H1 (cell line): Measurements from ENCODE around the gene PIGC. TPM values are rescaled to one million over a fixed set of nuclear protein-coding genes. Genes with fewer than 3 reads are reported as not detected.

Source experiments
- CTCF ChIA-PET: fragments of 300-600 bp; sonication (Branson Sonifier 250); formaldehyde crosslinking; loops from one replicate; lab custom pipeline; 2021; ENCODE audit not compliant: partially characterized antibody; lab: Charles Lee
- POLR2A ChIA-PET: fragments of 300-600 bp; sonication (Branson Sonifier 250); formaldehyde crosslinking; loops from one replicate; lab custom pipeline; 2021; ENCODE audit warnings: inconsistent platforms; ENCODE audit not compliant: partially characterized antibody; lab: Charles Lee
- DNase-seq, 2 experiments: peaks; one replicate each; pipeline versions ENCODE4 v3.0.0 to v3.0.0-alpha.2; 2010 to 2022; ENCODE audit warnings: low spot score in 2 of 2, low read depth in 1 of 2, mixed read lengths in 1 of 2
- FAIRE-seq: peaks from 2 replicates; lab custom pipeline; 2011; peaks lifted over from hg19 to GRCh38; lab: Jason Lieb, UNC
- H2AFZ ChIP-seq: 2 replicates; pipeline ENCODE4 v1.8.1; 2012; ENCODE audit warnings: low read length, inconsistent platforms
- H2AK5ac ChIP-seq: 2 replicates; pipeline ENCODE4 v1.6.1; 2013; ENCODE audit warnings: low read depth, low read length
- H2BK120ac ChIP-seq: replicated peaks from 2 replicates; pipeline ENCODE3; 2013; ENCODE audit warnings: low read depth, low read length, inconsistent platforms
- H2BK12ac ChIP-seq: 2 replicates; pipeline ENCODE4 v1.6.1; 2013; ENCODE audit warnings: low read depth, low read length
- H2BK15ac ChIP-seq: 2 replicates; pipeline ENCODE4 v1.6.1; 2013; ENCODE audit warnings: low read length
- H2BK20ac ChIP-seq: 2 replicates; pipeline ENCODE4 v1.6.1; 2013; ENCODE audit warnings: low read length
- H2BK5ac ChIP-seq: 2 replicates; pipeline ENCODE4 v1.6.1; 2013; ENCODE audit warnings: low read depth, low read length
- H3K14ac ChIP-seq: 2 replicates; pipeline ENCODE4 v1.6.1; 2013; ENCODE audit warnings: inconsistent platforms; ENCODE audit not compliant: insufficient read length
- H3K18ac ChIP-seq: 2 replicates; pipeline ENCODE4 v1.6.1; 2013; ENCODE audit warnings: low read length; ENCODE audit errors: extremely low read depth
- H3K23ac ChIP-seq: 2 replicates; pipeline ENCODE4 v1.6.1; 2013; ENCODE audit warnings: inconsistent platforms; ENCODE audit not compliant: insufficient read length
- H3K23me2 ChIP-seq: 2 replicates; pipeline ENCODE4 v1.6.1; 2013; ENCODE audit warnings: low read depth, low read length
- H3K27ac ChIP-seq: 2 replicates; pipeline ENCODE4 v1.6.1; 2011; ENCODE audit warnings: low read depth, low read length, inconsistent platforms
- H3K27me3 ChIP-seq, 4 experiments: replicated peaks in 1 of 4; 1 replicate in 1 of 4; 2 replicates in 3 of 4; pipeline versions ENCODE4 v1.6.1 to v1.8.1; 2011 to 2013; ENCODE audit warnings: low read length in 3 of 4, mild to moderate bottlenecking in 3 of 4, inconsistent platforms in 2 of 4, mixed read lengths in 2 of 4, moderate library complexity in 1 of 4; ENCODE audit not compliant: control insufficient read depth in 3 of 4, insufficient read depth in 3 of 4; ENCODE audit errors: extremely low read depth in 1 of 4
- H3K36me3 ChIP-seq, 4 experiments: 2 replicates each; pipeline versions ENCODE4 v1.6.1 to v1.8.1; 2011 to 2013; ENCODE audit warnings: mild to moderate bottlenecking in 4 of 4, low read length in 3 of 4, moderate library complexity in 2 of 4, control low read depth in 1 of 4, inconsistent platforms in 1 of 4; ENCODE audit not compliant: insufficient read depth in 4 of 4, control insufficient read depth in 2 of 4
- H3K4ac ChIP-seq: replicated peaks from 2 replicates; pipeline ENCODE3; 2013; ENCODE audit warnings: low read length, low read depth, mixed read lengths, inconsistent platforms; ENCODE audit not compliant: insufficient read length
- H3K4me1 ChIP-seq, 4 experiments: replicated peaks in 1 of 4; 1 replicate in 1 of 4; 2 replicates in 3 of 4; pipeline versions ENCODE4 v1.6.1 to v1.8.1; 2011 to 2013; ENCODE audit warnings: low read length in 3 of 4, inconsistent platforms in 2 of 4, mixed read lengths in 1 of 4; ENCODE audit not compliant: insufficient read depth in 4 of 4, control insufficient read depth in 3 of 4
- H3K4me2 ChIP-seq, 2 experiments: 2 replicates each; pipeline versions ENCODE4 v1.6.1 to v1.8.1; 2011 to 2013; ENCODE audit warnings: low read depth in 2 of 2, low read length in 2 of 2, control low read depth in 1 of 2, inconsistent platforms in 1 of 2, mild to moderate bottlenecking in 1 of 2; ENCODE audit not compliant: insufficient read depth in 1 of 2
- H3K4me3 ChIP-seq, 4 experiments: fragments of 200-600, 300-600 bp in 1 of 4; sonication (generic), shearing (Covaris generic), sonication (Bioruptor Twin) in 1 of 4; 2 replicates each; pipeline versions ENCODE4 v1.5.1 to v1.8.1; 2011 to 2016; ENCODE audit warnings: low read length in 4 of 4, low read depth in 3 of 4, control low read depth in 2 of 4, inconsistent platforms in 2 of 4, mild to moderate bottlenecking in 2 of 4, mixed read lengths in 1 of 4, moderate library complexity in 1 of 4; ENCODE audit not compliant: insufficient read depth in 2 of 4; ENCODE audit errors: extremely low read depth in 1 of 4
- H3K56ac ChIP-seq: replicated peaks from 2 replicates; pipeline ENCODE3; 2013; ENCODE audit warnings: low read depth, mild to moderate bottlenecking, mixed read lengths, low read length, inconsistent platforms; ENCODE audit not compliant: insufficient read length
- H3K79me1 ChIP-seq: 2 replicates; pipeline ENCODE4 v1.6.1; 2013; ENCODE audit warnings: low read depth, low read length, control low read depth
- H3K79me2 ChIP-seq, 2 experiments: 2 replicates each; pipeline versions ENCODE4 v1.6.1 to v1.8.1; 2012 to 2013; ENCODE audit warnings: low read length in 2 of 2, mild to moderate bottlenecking in 2 of 2, inconsistent platforms in 1 of 2; ENCODE audit not compliant: insufficient read depth in 2 of 2, control insufficient read depth in 1 of 2
- H3K9ac ChIP-seq, 4 experiments: replicated peaks in 1 of 4; 1 replicate in 1 of 4; 2 replicates in 3 of 4; pipeline versions ENCODE4 v1.6.1 to v1.8.1; 2011 to 2013; ENCODE audit warnings: low read depth in 3 of 4, low read length in 3 of 4, control low read depth in 2 of 4, mild to moderate bottlenecking in 2 of 4, moderate library complexity in 2 of 4, inconsistent platforms in 1 of 4; ENCODE audit errors: extremely low read depth in 1 of 4
- H3K9me3 ChIP-seq, 2 experiments: 2 replicates each; pipeline versions ENCODE4 v1.6.1 to v1.8.1; 2012 to 2013; ENCODE audit warnings: mild to moderate bottlenecking in 2 of 2, moderate library complexity in 2 of 2, control low read depth in 1 of 2, inconsistent platforms in 1 of 2, low read depth in 1 of 2, low read length in 1 of 2, mixed read lengths in 1 of 2; ENCODE audit not compliant: insufficient read depth in 2 of 2
- H4K20me1 ChIP-seq, 2 experiments: replicated peaks in 1 of 2; 2 replicates each; pipeline versions ENCODE3 to v1.8.1; 2011 to 2013; ENCODE audit warnings: inconsistent platforms in 2 of 2, low read length in 2 of 2, mild to moderate bottlenecking in 1 of 2; ENCODE audit not compliant: insufficient read depth in 2 of 2, control insufficient read depth in 1 of 2
- H4K5ac ChIP-seq: 2 replicates; pipeline ENCODE4 v1.6.1; 2013; ENCODE audit warnings: low read length, low read depth, mixed read lengths, inconsistent platforms; ENCODE audit not compliant: insufficient read length
- H4K8ac ChIP-seq: 2 replicates; pipeline ENCODE4 v1.8.0; 2013; ENCODE audit warnings: mild to moderate bottlenecking, moderate library complexity, low read length, inconsistent platforms; ENCODE audit not compliant: insufficient read depth; ENCODE audit errors: extremely low read depth
- H4K91ac ChIP-seq: replicated peaks from 2 replicates; pipeline ENCODE3; 2013; ENCODE audit warnings: low read length, mixed read lengths, inconsistent platforms; ENCODE audit not compliant: insufficient read length
- EGR1 ChIP-seq: IDR thresholded peaks from 2 replicates; pipeline ENCODE4 v1.6.1; 2011; ENCODE audit warnings: low read depth, low read length, borderline replicate concordance
- KDM5A ChIP-seq: fragments of 200-600 bp; IDR thresholded peaks from 2 replicates; pipeline ENCODE4 v1.7.1; 2012; ENCODE audit warnings: mild to moderate bottlenecking, low read length, inconsistent platforms, mixed read lengths
- MAFK ChIP-seq: IDR thresholded peaks from 2 replicates; pipeline ENCODE4 v1.6.1; 2012; ENCODE audit warnings: low read depth, mild to moderate bottlenecking, improper control_type of control experiment, low read length
- POLR2AphosphoS5 ChIP-seq: IDR thresholded peaks from 2 replicates; pipeline ENCODE4 v1.6.1; 2011; ENCODE audit warnings: low read depth, low read length
- WGBS, 2 experiments: shearing (Covaris generic) in 1 of 2; methylation state at CpG; one replicate each; pipeline versions ENCODE4 v1.1.6 to v1.1.7; 2013 to 2015; ENCODE audit warnings: low lambda C conversion rate in 2 of 2, mixed read lengths in 2 of 2, inconsistent platforms in 1 of 2, low coverage in 1 of 2, missing lambda C conversion rate in 1 of 2; ENCODE audit not compliant: insufficient replicate concordance in 2 of 2, insufficient coverage in 1 of 2, insufficient read length in 1 of 2; ENCODE audit errors: extremely low coverage in 1 of 2, missing lambda C conversion rate in 1 of 2; 5-methylcytosine and 5-hydroxymethylcytosine counted together
- polyA plus RNA-seq, 7 experiments: library from polyadenylated mRNA; depleted of rRNA in 3 of 7; stranded (reverse) in 5 of 7; unstranded in 2 of 7; fragments of >200 nt in 5 of 7; fragments of 200-250 nt in 2 of 7; gene quantifications; 1 replicate in 5 of 7; 2 replicates in 1 of 7; 4 replicates in 1 of 7; pipeline versions ENCODE4 v1.2.1 to v1.2.3, GENCODE V29; 2011 to 2013; ENCODE audit warnings: missing spikeins in 2 of 7, mixed read lengths in 2 of 7
- total RNA-seq: library from RNA; stranded (reverse); fragmentation: NEBNext Ultra II Directional; extraction: Animal tissue kit (Norgen Biotek cat#: 25700); gene quantifications from 2 replicates; pipeline ENCODE4 v1.2.1, GENCODE V29; 2021

Gene PIGC
- total and polyA plus RNA-seq, 2 of the 8 experiments (the other 6 are each of a cell fraction or from before 2014, with no cell fraction given): 21.0 to 39.3 TPM

- Histone ChIP-seq H3K23me2 (no peaks in the 10 kb centered on the region), H3K56ac (no peak overlapping the region), H3K27ac (no peak overlapping the region), H3K36me3 (no peaks in the 10 kb centered on the region), H2AFZ (peak overlapping the region; percentile 86; the same call in 1 of the 2 replicates), H2BK12ac (no peak overlapping the region; the same call in 1 of the 2 replicates), H3K4me2 (no peak overlapping the region), H2BK15ac (peak overlapping the region; percentile 36; the same call in 1 of the 2 replicates), H4K20me1 (no peaks in the 10 kb centered on the region), H3K14ac (no peak overlapping the region), H4K91ac (no peak overlapping the region), H2BK20ac (0 out of 2 replicates have a peak overlapping the region, but pooled peaks have one; percentile 40), H3K4me1 (no peaks in the 10 kb centered on the region; a peak in 1 of 7 replicates), H3K4me3 (no peak overlapping the region), H4K8ac (no peak overlapping the region), H3K9me3 (no peaks in the 10 kb centered on the region), H2BK5ac (peak overlapping the region; percentile 64; the same call in 1 of the 2 replicates), H3K23ac (no peak overlapping the region), H3K27me3 (no peaks in the 10 kb centered on the region), H2AK5ac (no peak overlapping the region), H2BK120ac (no peak overlapping the region), H3K4ac (no peak overlapping the region), H4K5ac (no peak overlapping the region), H3K9ac (no peak overlapping the region; a peak in 2 of 7 replicates), H3K18ac (no peak overlapping the region), H3K79me1 (no peaks in the 10 kb centered on the region), H3K79me2 (no peaks in the 10 kb centered on the region)
- CTCF ChIA-PET: no interaction called here
- FAIRE-seq (no peak), DNase-seq (no peak)
- POLR2A ChIA-PET: no interaction called here
- WGBS, 2 experiments: 85% methylated on average over 4 of the region's 4 CpGs; no CpG with 5 or more reads in 1 of the 2 experiments
- no peak for TF ChIP-seq POLR2AphosphoS5
- no peak for TF ChIP-seq KDM5A
- no peak for TF ChIP-seq MAFK
- no peak for TF ChIP-seq EGR1
These were observed 32.4 kb upstream of the PIGC start for GRCh38 chr1:172476218-172476811.
